ENCODE results near the gene SH2D4B.
A peak's percentile ranks its signal among the peaks of the same experiment; 100 is the strongest.

The SH2D4B gene

GRCh38 chr10:80609331-80609730 lies 71.6 kb downstream of the SH2D4B start:
- peak; percentile 52 for DNase-seq (ENCODE audit: low spot score)
- Histone ChIP-seq H3K27ac (no peak overlapping the region), H3K4me3 (no peak overlapping the region)
- no peak for TF ChIP-seq CTCF (IDR thresholded peaks at IDR 0.05)

GRCh38 chr10:80611481-80612185 lies 73.9 kb downstream of the SH2D4B start:
- Histone ChIP-seq H3K27ac (no peak overlapping the region), H3K4me3 (no peak overlapping the region)
- no peak for TF ChIP-seq CTCF (IDR thresholded peaks at IDR 0.05)
- peak; percentile 22 for DNase-seq (ENCODE audit: low spot score)

- no peak overlapping the region for H3K27ac ChIP-seq
- DNase-seq (ENCODE audit: low spot score): peak; percentile 26
- H3K4me3 ChIP-seq: no peak overlapping the region
- no peak for TF ChIP-seq CTCF (IDR thresholded peaks at IDR 0.05)
Observed at GRCh38 chr10:80612261-80612660, 74.6 kb downstream of the SH2D4B start.

GRCh38 chr10:80613466-80614170 lies 75.9 kb downstream of the SH2D4B start:
- peak; percentile 43 for DNase-seq (ENCODE audit: low spot score)
- no peak overlapping the region for H3K4me3 ChIP-seq
- H3K27ac ChIP-seq: no peak overlapping the region
- TF ChIP-seq CTCF (IDR thresholded peaks at IDR 0.05): no peak

GRCh38 chr10:80614576-80615416 lies 77.1 kb downstream of the SH2D4B start:
- Histone ChIP-seq H3K4me3 (no peak overlapping the region), H3K27ac (no peak overlapping the region)
- peak; percentile 70 for DNase-seq (ENCODE audit: low spot score)
- no peak for TF ChIP-seq CTCF (IDR thresholded peaks at IDR 0.05)

GRCh38 chr10:80617807-80618206 lies 80.1 kb downstream of the SH2D4B start:
- no peak for TF ChIP-seq CTCF (IDR thresholded peaks at IDR 0.05)
- H3K4me3 ChIP-seq: no peak overlapping the region
- no peak overlapping the region for H3K27ac ChIP-seq
- no peak for DNase-seq (ENCODE audit: low spot score)

Measured in coronary artery (tissue), 2 donors.